IMR-90 (cell line): ENCODE results near the gene UEVLD. TPM values are rescaled to one million over a fixed set of nuclear protein-coding genes. Genes with fewer than 3 reads are reported as not detected.
A peak's percentile ranks its signal among the peaks of the same experiment; 100 is the strongest.

Source experiments
- ATAC-seq: fragments of 200-7000 bp; cut with Tn5 transposase; 2 replicates; pipeline ENCODE4 v1.9.1; 2020; ENCODE audit warnings: low read depth, mild to moderate bottlenecking, moderate library complexity
- BruUV-seq: library from RNA; stranded (reverse); fragments of 400-500 nt; replicated peaks from 2 replicates; lab custom pipeline; 2021; lab: Mats Ljungman, UMichigan
- CTCF ChIA-PET: fragments of 300-600 bp; formaldehyde crosslinking; extraction: SDS; loops from one replicate; lab custom pipeline; 2021; ENCODE audit warnings: antibody characterized with exemption; lab: Yijun Ruan, JAX
- POLR2A ChIA-PET: fragments of 300-600 bp; sonication (Branson Sonifier 250); formaldehyde crosslinking; loops from one replicate; lab custom pipeline; 2022; ENCODE audit warnings: antibody characterized with exemption; ENCODE audit not compliant: unreplicated experiment; lab: Charles Lee
- DNase-seq: peaks from one replicate; pipeline ENCODE4 v3.0.0; 2013
- H2AFZ ChIP-seq: replicated peaks from 2 replicates; pipeline ENCODE3; 2013; ENCODE audit warnings: low read length, mild to moderate bottlenecking; ENCODE audit not compliant: poor library complexity
- H2AK5ac ChIP-seq: 2 replicates; pipeline ENCODE4 v1.6.1; 2013; ENCODE audit warnings: low read depth, low read length, inconsistent platforms
- H2AK9ac ChIP-seq: replicated peaks from 2 replicates; pipeline ENCODE3; 2013; ENCODE audit warnings: mild to moderate bottlenecking, low read depth, low read length, moderate library complexity; ENCODE audit not compliant: poor library complexity
- H2BK120ac ChIP-seq: 2 replicates; pipeline ENCODE4 v1.6.1; 2013; ENCODE audit warnings: low read depth, low read length, inconsistent platforms
- H2BK15ac ChIP-seq: 3 replicates; pipeline ENCODE4 v1.6.1; 2013; ENCODE audit warnings: low read depth, low read length, inconsistent platforms
- H2BK20ac ChIP-seq: 2 replicates; pipeline ENCODE4 v1.6.1; 2013; ENCODE audit warnings: low read depth, mild to moderate bottlenecking, inconsistent platforms, low read length, moderate library complexity
- H2BK5ac ChIP-seq: 2 replicates; pipeline ENCODE4 v1.6.1; 2013; ENCODE audit warnings: mild to moderate bottlenecking, low read depth, low read length, inconsistent platforms; ENCODE audit not compliant: poor library complexity, severe bottlenecking
- H3K14ac ChIP-seq: replicated peaks from 2 replicates; pipeline ENCODE4 v1.6.1; 2013; ENCODE audit warnings: low read depth, low read length, inconsistent platforms
- H3K18ac ChIP-seq: 2 replicates; pipeline ENCODE4 v1.6.1; 2013; ENCODE audit warnings: low read depth, low read length, control low read depth
- H3K23ac ChIP-seq: 2 replicates; pipeline ENCODE4 v1.6.1; 2013; ENCODE audit warnings: low read depth, low read length, inconsistent platforms
- H3K27ac ChIP-seq: 2 replicates; pipeline ENCODE4 v1.5.1; 2013; ENCODE audit warnings: mild to moderate bottlenecking, control low read depth, low read length; ENCODE audit not compliant: insufficient read depth
- H3K27me3 ChIP-seq: 2 replicates; pipeline ENCODE4 v1.6.1; 2013; ENCODE audit warnings: low read length; ENCODE audit not compliant: control insufficient read depth, insufficient read depth
- H3K36me3 ChIP-seq: 2 replicates; pipeline ENCODE4 v1.6.1; 2013; ENCODE audit warnings: low read length, mixed read lengths; ENCODE audit not compliant: control insufficient read depth, insufficient read depth
- H3K4ac ChIP-seq: 2 replicates; pipeline ENCODE4 v1.6.1; 2013; ENCODE audit warnings: low read depth, low read length, inconsistent platforms
- H3K4me1 ChIP-seq: 2 replicates; pipeline ENCODE4 v1.6.1; 2013; ENCODE audit warnings: low read length, mixed read lengths; ENCODE audit not compliant: control insufficient read depth, insufficient read depth
- H3K4me2 ChIP-seq: 2 replicates; pipeline ENCODE4 v1.6.1; 2013; ENCODE audit warnings: low read depth, mild to moderate bottlenecking, control low read depth, low read length, moderate library complexity
- H3K4me3 ChIP-seq: 2 replicates; pipeline ENCODE4 v1.5.1; 2013; ENCODE audit warnings: low read depth, mild to moderate bottlenecking, control low read depth, low read length, moderate library complexity; ENCODE audit not compliant: insufficient read depth
- H3K56ac ChIP-seq: 2 replicates; pipeline ENCODE4 v1.6.1; 2013; ENCODE audit warnings: low read length, inconsistent platforms; ENCODE audit not compliant: insufficient read depth; ENCODE audit errors: extremely low read depth
- H3K79me1 ChIP-seq, 2 experiments: 2 replicates each; pipeline ENCODE4 v1.6.1; 2013; ENCODE audit warnings: low read length in 2 of 2, inconsistent platforms in 1 of 2, low read depth in 1 of 2
- H3K9ac ChIP-seq: 2 replicates; pipeline ENCODE4 v1.6.1; 2013; ENCODE audit warnings: low read depth, low read length, control low read depth
- H3K9me1 ChIP-seq: 2 replicates; pipeline ENCODE4 v1.6.1; 2013; ENCODE audit warnings: low read length, inconsistent platforms; ENCODE audit not compliant: insufficient read depth
- H3K9me3 ChIP-seq: 2 replicates; pipeline ENCODE4 v1.6.1; 2013; ENCODE audit warnings: low read length; ENCODE audit not compliant: control insufficient read depth, insufficient read depth
- H4K20me1 ChIP-seq: 2 replicates; pipeline ENCODE4 v1.6.1; 2013; ENCODE audit warnings: low read length, inconsistent platforms; ENCODE audit not compliant: insufficient read depth
- H4K5ac ChIP-seq: 2 replicates; pipeline ENCODE4 v1.6.1; 2013; ENCODE audit warnings: mild to moderate bottlenecking, low read depth, low read length, control low read depth
- H4K8ac ChIP-seq, 2 experiments: 2 replicates each; pipeline ENCODE4 v1.6.1; 2013; ENCODE audit warnings: low read depth in 2 of 2, low read length in 2 of 2, control low read depth in 1 of 2, inconsistent platforms in 1 of 2
- H4K91ac ChIP-seq: 2 replicates; pipeline ENCODE4 v1.6.1; 2013; ENCODE audit warnings: low read depth, low read length, inconsistent platforms; ENCODE audit not compliant: insufficient read depth
- BHLHE40 ChIP-seq: fragments of 150-350 bp; IDR thresholded peaks from 2 replicates; pipeline ENCODE4 v1.6.1; 2016; ENCODE audit warnings: mild to moderate bottlenecking, low read depth, low read length
- CEBPB ChIP-seq: IDR thresholded peaks from 2 replicates; pipeline ENCODE4 v1.6.1; 2012; ENCODE audit warnings: low read depth, low read length, improper control_type of control experiment
- WGBS, 2 experiments: methylation state at CpG; one replicate each; pipeline versions ENCODE4 v1.1.5 to v1.1.7; 2013; ENCODE audit warnings: missing lambda C conversion rate in 2 of 2; ENCODE audit not compliant: insufficient read length in 1 of 2; ENCODE audit errors: extremely low coverage in 2 of 2; 5-methylcytosine and 5-hydroxymethylcytosine counted together
- dilution Hi-C: fragments of 300-500 bp; cut with HindIII; formaldehyde crosslinking; loops from one replicate; pipeline ENCODE4 v1.14.3; 2018; ENCODE audit warnings: low sequenced_read_pairs; ENCODE audit not compliant: unreplicated experiment
- in situ Hi-C: fragments of 300-500 bp; cut with MboI; formaldehyde crosslinking; loops from 3 replicates; pipeline ENCODE4 v1.14.3; 2019; ENCODE audit warnings: low sequenced_read_pairs, inconsistent platforms, mixed read lengths
- intact Hi-C: fragments of 100-400 bp; cut with micrococcal nuclease; formaldehyde crosslinking; loops from 2 replicates; pipeline ENCODE4 v1.10.0; 2022
- polyA plus RNA-seq, 3 experiments: library from polyadenylated mRNA; depleted of rRNA; stranded (reverse); fragments of >200 nt; gene quantifications; 2 replicates each; pipeline ENCODE4 v1.2.3, GENCODE V29; 2012; ENCODE audit warnings: low replicate concordance in 1 of 3
- total RNA-seq: library from RNA; depleted of rRNA; stranded (reverse); fragments of >200 nt; gene quantifications from 2 replicates; pipeline ENCODE4 v1.2.3, GENCODE V29; 2012

The UEVLD gene
- total and polyA plus RNA-seq, 2 of the 4 experiments (the other 2 are of a cell fraction) = 13.8 to 29.2 TPM

DNA sequence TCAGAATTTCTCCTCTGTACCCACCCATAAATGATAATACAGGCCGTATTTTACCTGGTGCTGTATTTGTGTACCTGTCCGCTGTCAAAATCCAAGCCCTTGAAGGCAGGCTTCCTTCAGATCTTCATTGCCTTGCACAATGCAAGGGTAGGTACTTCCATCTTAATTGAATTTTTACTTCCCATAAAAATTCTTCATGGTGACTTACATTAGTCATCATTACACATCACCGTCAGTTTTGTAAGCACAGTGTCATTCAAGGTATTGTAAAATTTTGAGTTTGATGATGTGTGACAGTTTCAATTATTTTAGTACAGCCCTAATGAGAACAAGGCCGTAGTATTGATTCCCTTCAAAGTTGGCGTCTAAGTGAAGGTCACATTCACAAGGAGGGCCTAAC is 61.0 kb downstream of the UEVLD start:
- peak overlapping the region; percentile 28; the same call in 1 of the 2 replicates for H3K23ac ChIP-seq
- H3K27ac ChIP-seq = no peak overlapping the region
- no peak overlapping the region for H2AFZ ChIP-seq
- CTCF ChIA-PET = no interaction called here
- H3K18ac ChIP-seq = no peak overlapping the region
- H3K56ac ChIP-seq = peak overlapping the region; percentile 90; the same call in 1 of the 2 replicates
- 0 out of 2 replicates have a peak overlapping the region, but pooled peaks have one; percentile 98 for H4K5ac ChIP-seq
- dilution Hi-C loops = no loop called here
- ATAC-seq (no peak), DNase-seq (peak; percentile 43)
- TF ChIP-seq BHLHE40 (no peak), CEBPB (peak; percentile 51; the same call in 1 of the 2 replicates)
- H4K91ac ChIP-seq = peak overlapping the region; percentile 15; the same call in 1 of the 2 replicates
- no peak overlapping the region for H2AK9ac ChIP-seq
- H3K79me1 ChIP-seq = peaks cover 24 to 46% of the 10 kb centered on the region in 2 experiments
- peak overlapping the region; percentile 94; the same call in 1 of the 2 replicates for H3K4ac ChIP-seq
- H3K14ac ChIP-seq = no peak overlapping the region
- in situ Hi-C loops = loop anchor here (25.0 kb wide), 1 partner anchor 210 kb away; the partner anchor contains the start of gene IGSF22
- peak overlapping the region; percentile 98; the same call in 1 of the 2 replicates for H3K9ac ChIP-seq
- no peak overlapping the region for H2BK5ac ChIP-seq
- peaks cover 3% of the 10 kb centered on the region for H3K36me3 ChIP-seq
- no peak overlapping the region for H2BK15ac ChIP-seq
- H4K20me1 ChIP-seq = peaks cover 3% of the 10 kb centered on the region; the same call in 1 of the 2 replicates
- POLR2A ChIA-PET = no interaction called here
- H3K27me3 ChIP-seq = no peaks in the 10 kb centered on the region
- H2BK120ac ChIP-seq = no peak overlapping the region
- no peak overlapping the region for H2BK20ac ChIP-seq
- WGBS, 2 experiments = no CpG with 5 or more reads among the region's 5 CpGs
- peak overlapping the region; percentile 95 for H3K4me3 ChIP-seq
- no peaks in the 10 kb centered on the region for H3K9me3 ChIP-seq
- no TSS peak for BruUV-seq
- peaks cover 2% of the 10 kb centered on the region; the same call in 1 of the 2 replicates for H3K9me1 ChIP-seq
- peak overlapping the region; percentile 87 for H3K4me2 ChIP-seq
- H2AK5ac ChIP-seq = no peak overlapping the region
- intact Hi-C loops = loop anchor here (5.0 kb wide), 1 partner anchor 285 kb away; no protein-coding TSS in a partner anchor
- peak overlapping the region; percentile 93 to 98 for H4K8ac ChIP-seq
- peaks cover 2% of the 10 kb centered on the region for H3K4me1 ChIP-seq
